SK-N-DZ (cell line): ENCODE data around the gene KRTAP4-9.
"Not testable (repeated sequence)": the region's sequence is repeated elsewhere in the genome, so short reads cannot be mapped to it uniquely, and the experiment has no call there.

Experiments
- DNase-seq: peaks from one replicate; pipeline ENCODE4 v3.0.0-alpha.2; 2015; ENCODE audit warnings: low spot score

The KRTAP4-9 gene

DNA sequence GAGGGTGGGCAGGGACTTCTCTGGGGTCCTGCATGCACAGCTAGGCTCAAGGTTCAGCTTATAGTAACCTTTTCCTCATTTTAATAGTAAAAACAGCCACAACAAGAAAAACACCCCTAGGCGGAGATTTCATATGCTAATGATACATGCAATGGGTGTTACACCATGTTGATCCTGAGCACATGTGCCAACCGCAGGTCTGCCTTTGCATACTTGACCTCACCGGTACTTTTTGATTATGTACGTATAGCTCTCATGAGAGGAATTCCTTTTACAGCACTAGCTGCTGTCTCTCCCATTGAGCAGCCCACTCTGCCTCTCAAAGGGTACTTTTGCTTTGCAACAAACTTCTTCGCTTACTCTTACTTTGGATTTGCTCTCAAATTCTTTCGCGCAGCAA, 9.1 kb upstream of the KRTAP4-9 start:
- DNase-seq: no peak

DNA sequence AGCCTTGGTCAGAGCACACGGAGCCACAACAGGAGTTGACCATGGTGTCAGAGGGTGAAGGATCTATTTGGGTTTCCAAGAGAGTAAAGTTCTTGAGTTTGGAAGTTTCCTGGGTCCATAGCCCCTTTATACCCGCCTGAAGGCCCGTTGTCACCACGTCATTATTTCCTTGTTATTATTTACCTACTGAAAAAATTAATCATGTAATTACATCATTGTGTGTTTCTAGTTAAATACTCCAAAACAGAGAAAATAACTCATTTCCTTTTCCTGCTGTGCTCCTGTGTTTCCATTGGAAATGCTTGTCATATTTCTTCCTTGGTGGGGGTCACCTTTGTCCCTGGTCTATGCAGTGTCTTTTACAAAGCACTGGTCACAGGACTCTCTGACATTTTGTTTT, 7.1 kb upstream of the KRTAP4-9 start, which contains the start of gene KRTAP4-8:
Gene KRTAP4-8, minus strand, starts transcription at position 101 of the 400 bp plus-strand sequence. Its CDS starts 58 bp downstream, at position 43.
- no peak for DNase-seq

DNA sequence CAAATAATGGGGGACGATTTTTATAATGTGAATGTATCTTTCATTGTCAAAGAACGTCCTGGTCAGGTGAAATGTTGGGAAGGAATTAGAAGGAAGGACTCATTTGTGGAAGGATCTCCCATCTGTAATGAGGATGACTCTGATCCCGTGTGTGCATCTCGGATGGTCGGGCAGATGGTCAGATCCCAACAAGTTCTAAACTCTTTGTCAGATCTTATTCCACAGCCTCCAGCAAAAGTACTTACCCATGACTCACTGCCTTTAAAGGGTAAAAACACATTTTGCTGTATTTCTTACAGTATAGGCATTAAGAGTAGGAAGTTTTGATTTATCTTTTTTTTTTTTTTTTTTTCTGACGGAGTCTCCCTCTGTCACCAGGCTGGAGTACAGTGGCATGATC, 6.7 kb upstream of the KRTAP4-9 start:
- DNase-seq: no peak

DNA sequence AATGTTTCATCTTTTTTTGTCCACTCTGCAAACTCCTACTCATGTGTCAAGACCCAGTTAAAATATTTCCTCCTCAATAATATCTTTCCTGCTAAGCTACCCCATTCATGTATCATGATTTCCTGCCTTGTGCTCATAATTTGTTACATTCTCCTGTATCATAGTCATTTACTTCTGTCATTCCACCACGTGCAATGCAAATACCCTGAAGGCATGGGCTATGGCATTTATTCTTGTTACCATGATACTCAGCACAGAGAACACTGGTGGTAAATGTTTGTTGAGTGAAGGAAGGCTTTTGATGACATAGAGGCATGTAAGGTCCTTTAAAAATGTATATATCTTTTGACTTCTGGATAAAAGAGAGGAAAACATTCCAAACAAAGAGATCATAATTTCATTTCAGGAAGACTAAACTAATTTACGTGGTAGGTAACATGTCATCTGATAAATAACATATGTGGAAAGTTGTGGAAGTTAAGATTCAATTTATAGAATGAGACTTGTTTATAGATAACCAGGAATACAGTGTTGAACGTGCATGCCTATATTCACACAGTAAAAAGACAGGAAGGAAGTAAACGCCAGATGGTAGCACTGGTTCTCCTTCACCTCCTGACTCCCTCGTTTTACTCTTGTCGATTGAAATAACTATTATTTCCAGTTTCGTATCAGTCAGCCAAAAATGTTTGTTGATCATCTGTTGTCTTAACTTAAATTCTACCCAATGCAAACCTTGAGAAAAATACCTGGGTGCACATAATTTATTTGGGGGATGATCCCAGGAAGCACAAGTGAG, 5.3 kb upstream of the KRTAP4-9 start:
- DNase-seq: not testable (repeated sequence)

DNA sequence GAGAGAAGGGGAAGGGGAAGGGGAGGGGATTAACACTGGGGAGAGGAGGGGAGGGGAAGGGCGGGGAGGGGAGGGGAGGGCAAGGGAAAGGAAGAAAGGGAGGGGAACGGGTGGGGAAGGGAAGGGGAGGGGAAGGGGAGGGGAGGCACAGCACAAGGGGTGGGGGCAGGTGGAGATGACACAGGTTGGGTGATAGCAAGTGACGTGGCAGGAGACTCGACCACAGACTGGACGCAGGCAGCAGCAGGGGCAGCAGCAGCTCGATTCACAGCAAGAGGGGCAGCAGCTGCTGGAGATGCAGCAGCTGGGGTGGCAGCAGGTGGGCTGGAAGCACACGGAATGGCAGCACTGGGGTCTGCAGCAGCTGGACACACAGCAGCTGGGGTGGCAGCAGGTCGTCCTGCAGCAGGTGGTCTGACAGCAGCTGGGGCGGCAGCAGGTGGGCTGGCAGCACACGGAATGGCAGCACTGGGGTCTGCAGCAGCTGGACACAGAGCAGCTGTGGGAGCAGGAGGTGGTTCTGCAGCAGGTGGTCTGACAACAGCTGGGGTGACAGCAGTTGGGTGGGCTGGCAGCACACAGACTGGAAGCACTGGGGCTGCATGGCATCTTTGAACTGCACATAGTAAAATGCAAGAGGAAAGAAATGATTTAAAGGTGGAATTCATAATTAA, 3.5 kb upstream of the KRTAP4-9 start, which contains the start of gene KRTAP4-16:
Gene KRTAP4-16, minus strand, starts transcription at position 624 of the 674 bp plus-strand sequence. Its CDS starts 0 bp downstream, at position 624.
- no peak for DNase-seq

DNA sequence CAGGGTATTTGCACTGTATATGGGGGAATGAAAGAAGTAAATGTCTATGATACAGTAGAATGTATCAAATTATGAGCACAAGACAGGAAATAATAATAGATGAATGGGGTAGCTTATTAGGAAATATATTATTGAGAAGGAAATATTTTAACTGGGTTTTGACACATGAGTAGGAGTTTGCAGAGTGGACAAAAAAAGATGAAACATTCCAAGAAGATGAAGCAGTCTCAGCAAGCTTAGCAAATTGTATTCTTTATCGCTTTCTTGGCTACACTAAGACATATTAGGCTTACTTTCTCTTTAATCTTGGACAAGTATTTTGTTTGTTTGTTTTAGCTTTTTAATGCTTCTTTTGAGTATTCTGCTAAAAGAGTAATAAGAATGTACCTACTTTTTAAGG, 1.3 kb upstream of the KRTAP4-9 start:
- DNase-seq: no peak

DNA sequence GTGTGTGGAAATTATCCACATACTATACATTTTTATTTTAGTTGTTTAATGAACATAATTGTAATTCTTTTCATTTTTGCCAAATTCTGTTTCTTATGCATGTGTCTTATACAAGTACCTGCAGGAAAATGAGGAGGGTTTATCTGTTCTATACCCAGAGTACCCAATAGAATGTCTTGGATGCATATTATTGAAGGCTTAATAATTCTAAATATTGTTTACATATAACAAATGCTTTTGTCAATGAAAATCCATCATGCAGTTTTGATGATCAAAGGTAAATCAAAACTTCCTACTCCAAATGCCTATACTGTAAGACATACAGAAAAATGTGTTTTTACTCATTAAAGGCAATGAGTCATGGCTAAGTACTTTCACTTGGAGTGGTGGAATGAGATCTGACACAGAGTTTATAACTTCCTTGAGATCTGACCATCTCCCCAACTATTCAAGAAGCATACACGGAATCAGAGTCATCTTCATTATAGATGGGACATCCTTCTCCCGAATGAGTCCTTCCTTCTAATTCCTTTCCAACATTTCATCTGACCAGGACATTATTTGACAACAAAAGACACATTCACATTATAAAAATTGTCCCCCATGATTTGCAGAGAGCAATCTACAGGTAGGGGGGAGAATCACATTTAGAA, 677 bp upstream of the KRTAP4-9 start:
- not testable (repeated sequence) for DNase-seq

DNA sequence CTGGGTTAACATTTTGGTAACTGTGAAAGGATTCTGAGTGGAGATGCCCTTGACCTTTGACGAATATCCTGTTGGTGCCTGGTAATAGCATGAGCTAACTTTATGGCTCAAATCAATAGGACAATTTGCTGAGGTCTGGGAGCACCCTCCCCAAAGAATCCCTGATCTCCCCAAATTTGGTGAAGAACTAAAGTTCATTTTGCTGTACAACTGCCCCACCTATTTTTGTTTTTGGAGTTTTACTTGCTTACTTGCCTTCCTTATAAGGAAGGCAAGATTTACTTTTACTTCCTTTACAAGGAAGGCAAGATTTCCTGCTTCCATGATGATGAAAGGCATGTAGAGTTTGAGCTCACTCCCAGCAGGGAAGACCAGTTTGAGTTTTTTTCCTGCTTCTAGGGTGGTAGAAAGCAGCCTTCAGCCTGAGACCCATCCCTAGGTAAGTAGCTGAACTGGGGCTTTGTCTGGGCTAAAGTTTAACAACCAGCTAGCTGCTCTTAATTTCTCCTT, 2.8 kb downstream of the KRTAP4-9 start:
- no peak for DNase-seq

DNA sequence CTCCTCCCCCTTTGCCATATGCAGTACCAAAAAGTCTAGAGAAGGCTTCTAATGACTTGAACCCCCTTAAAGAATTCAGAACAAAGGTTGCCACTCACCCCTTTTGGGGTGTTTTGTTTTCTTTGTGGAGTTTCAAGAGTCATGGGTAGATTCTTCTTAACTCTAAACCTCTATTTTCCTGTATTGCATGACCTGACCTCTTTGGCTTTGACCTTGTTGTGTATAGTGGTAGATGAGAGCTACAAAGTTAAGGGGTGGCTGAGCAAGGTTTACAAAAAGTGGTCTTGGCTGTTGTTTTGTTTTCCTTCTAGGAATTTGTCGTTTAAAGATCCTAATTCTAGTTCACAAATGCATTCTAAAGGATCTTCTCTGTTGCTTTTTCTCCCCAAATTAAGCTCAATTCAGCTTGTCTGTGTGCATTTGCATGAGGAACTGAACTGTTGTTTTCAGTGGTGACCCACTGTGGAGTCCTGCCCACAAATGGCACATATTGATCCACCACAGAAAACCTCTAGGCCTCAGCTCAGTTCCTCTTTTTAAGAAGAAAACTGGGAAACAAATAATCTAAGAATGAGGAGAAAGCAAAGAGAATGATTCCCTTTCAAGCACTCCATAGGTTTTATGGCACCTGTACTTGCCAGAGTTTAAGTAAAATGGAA, 3.7 kb downstream of the KRTAP4-9 start:
- DNase-seq: not testable (repeated sequence)

DNA sequence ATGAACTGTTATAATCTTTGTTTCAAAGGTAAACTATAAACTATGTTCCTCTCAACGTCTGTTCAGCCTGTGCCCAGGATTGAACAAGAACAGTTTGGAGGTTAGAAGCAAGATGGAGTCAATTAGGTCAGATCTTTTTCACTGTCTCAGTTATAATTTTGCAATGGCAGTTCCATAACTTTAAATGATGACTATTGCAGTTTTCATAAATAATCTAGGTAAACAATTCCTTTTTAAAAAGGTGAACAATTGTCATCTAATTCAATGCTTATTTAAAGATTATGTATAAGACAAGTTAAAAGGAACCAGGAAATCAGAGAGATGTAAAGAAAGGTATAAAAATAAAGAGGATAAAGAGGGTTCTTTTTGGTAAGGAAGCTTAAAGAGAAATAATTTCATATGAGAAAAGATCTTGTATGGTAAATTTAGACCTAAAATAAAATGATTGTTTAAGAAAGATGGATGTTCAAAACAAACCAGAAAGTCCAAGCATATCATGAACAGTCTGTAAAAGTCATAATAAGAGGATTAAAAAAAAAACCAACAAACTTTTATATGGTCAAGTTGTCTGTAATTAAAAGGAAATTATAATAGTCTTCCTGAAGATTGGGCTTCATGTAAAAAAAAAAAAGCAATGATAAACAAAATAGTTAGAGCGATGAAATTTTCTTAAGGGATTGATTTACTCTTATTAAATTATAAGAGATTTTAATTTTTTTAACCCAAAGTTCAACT, 6.1 kb downstream of the KRTAP4-9 start:
- no peak for DNase-seq

DNA sequence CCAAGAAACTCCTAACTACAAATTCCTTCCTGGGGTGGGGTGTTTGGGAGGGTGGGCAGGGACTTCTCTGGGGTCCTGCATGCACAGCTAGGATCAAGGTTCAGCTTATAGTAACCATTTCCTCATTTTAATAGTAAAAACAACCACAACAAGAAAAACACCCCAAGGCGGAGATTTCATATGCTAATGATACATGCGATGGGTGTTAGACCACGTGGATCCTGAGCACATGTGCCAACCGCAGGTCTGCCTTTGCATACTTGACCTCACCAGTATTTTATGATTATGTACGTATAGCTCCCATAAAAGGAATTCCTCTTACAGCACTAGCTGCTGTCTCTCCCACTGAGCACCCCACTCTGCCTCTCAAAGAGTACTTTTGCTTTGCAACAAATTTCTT, 11.1 kb downstream of the KRTAP4-9 start:
- no peak for DNase-seq

DNA sequence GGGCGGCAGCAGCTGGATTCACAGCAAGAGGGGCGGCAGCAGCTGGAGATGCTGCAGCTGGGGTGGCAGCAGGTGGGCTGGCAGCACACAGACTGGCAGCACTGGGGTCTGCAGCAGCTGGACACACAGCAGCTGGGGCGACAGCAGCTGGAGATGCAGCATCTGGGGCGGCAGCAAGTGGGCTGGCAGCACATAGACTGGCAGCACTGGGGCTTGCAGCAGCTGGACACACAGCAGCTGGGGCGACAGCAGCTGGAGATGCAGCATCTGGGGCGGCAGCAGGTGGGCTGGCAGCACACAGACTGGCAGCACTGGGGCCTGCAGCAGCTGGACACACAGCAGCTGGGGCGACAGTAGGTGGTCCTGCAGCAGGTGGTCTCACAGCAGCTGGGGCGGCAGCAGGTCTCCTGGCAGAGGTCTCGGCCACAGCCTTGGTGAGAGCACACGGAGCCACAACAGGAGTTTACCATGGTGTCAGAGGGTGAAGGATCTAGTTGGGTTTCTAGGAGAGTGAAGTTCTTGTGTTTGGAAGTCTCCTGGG, 12.7 kb downstream of the KRTAP4-9 start, which contains the start of gene KRTAP4-11:
Gene KRTAP4-11, minus strand, starts transcription at position 528 of the 541 bp plus-strand sequence. Its CDS starts 58 bp downstream, at position 470.
- not testable (repeated sequence) for DNase-seq

DNA sequence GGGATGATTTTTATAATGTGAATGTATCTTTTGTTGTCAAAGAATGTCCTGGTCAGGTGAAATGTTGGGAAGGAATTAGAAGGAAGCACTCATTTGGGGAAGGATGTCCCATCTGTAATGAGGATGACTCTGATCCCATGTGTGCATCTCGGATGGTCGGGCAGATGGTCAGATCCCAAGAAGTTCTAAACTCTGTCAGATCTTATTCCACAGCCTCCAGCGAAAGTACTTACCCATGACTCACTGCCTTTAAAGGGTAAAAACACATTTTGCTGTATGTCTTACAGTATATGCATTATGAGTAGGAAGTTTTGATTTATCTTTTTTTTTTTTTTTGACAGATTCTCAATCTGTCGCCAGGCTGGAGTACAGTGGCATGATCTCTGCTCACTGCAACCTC, 13.5 kb downstream of the KRTAP4-9 start:
- DNase-seq: no peak

DNA sequence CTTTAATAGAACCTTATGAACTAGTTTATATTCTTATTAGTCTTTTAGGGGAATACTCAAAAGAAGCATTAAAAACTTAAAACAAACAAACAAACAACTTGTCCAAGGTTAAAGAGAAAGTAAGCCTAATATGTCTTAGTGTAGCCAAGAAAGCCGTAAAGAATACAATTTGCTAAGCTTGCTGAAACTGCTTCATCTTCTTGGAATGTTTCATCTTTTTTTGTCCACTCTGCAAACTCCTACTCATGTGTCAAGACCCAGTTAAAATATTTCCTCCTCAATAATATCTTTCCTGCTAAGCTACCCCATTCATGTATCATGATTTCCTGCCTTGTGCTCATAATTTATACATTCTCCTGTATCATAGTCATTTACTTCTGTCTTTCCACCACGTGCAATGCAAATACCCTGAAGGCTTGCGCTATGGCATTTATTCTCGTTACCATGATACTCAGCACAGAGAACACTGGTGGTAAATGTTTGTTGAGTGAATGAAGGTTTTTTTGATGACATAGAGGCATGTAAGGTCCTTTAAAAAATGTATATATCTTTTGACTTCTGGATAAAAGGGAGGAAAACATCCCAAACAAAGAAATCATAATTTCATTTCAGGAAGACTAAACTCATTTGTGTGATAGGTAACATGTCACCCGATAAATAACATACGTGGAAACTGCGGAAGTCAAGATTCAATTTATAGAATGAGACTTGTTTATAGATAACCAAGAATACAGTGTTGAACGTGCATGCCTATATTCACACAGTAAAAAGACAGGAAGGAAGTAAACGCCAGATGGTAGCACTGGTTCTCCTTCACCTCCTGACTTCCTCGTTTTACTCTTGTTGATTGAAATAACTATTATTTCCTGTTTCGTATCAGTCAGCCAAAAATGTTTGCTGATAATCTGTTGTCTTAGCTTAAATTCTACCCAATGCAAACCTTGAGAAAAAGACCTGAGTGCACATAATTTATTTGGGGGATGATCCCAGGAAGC, 14.8 kb downstream of the KRTAP4-9 start:
- DNase-seq: not testable (repeated sequence)

DNA sequence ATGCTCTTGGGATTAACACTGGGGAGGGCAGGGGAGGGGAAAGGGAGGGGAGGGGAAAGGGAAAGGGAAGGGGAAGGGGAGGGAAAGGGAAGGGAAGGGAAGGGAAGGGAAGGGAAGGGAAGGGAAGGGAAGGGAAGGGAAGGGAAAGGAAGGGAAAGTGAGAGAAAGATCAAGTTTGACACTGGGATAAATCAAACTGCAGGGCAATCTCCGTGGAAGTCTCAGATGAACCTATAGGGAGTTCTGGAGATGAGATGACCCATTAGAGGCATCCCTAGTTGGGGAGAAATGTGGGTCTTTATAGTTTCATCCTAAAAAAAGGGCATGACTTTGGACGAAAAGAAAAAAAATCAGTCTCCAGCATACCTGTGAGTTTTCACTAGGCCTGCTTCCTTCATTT, 16.6 kb downstream of the KRTAP4-9 start:
- no peak for DNase-seq

DNA sequence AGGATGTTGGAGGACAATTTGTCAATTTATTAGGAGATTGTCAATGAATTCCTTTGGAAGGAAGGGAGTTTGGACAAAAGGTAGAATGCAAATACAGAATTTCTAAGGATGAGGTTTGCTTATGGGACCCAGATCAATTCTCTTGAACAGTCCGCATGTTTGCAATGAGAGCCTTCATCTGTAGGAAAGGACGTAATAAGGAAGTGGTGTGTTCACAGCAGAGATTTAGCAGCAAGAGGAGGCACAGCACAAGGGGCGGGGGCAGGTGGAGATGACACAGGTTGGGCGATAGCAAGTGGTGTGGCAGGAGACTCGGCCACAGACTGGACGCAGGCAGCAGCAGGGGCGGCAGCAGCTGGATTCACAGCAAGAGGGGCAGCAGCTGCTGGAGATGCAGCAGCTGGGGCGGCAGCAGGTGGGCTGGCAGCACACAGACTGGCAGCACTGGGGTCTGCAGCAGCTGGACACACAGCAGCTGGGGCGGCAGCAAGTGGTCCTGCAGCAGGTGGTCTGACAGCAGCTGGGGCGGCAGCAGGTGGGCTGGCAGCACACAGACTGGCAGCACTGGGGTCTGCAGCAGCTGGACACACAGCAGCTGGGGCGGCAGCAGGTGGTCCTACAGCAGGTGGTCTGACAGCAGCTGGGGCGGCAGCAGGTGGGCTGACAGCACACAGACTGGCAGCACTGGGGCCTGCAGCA, 18.3 kb downstream of the KRTAP4-9 start:
- not testable (repeated sequence) for DNase-seq

DNA sequence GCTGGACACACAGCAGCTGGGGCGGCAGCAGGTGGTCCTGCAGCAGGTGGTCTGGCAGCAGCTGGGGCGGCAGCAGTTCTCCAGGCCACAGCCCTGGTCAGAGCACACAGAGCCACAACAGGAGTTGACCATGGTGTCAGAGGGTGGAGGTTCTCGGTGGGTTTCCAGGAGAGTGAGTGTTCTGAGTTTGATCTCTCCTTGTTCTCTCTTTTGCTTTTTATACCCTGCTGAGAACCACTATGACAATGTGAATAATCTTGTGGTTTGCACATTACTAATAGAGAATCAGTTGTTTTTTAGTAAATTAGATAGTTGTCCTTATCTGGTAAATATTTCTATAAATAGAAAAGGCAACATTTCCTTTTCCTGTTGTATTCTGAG, 18.8 kb downstream of the KRTAP4-9 start, which contains the start of gene KRTAP4-12:
Gene KRTAP4-12, minus strand, starts transcription at position 192 of the 381 bp plus-strand sequence. Its CDS starts 60 bp downstream, at position 132.
- DNase-seq: not testable (repeated sequence)

DNA sequence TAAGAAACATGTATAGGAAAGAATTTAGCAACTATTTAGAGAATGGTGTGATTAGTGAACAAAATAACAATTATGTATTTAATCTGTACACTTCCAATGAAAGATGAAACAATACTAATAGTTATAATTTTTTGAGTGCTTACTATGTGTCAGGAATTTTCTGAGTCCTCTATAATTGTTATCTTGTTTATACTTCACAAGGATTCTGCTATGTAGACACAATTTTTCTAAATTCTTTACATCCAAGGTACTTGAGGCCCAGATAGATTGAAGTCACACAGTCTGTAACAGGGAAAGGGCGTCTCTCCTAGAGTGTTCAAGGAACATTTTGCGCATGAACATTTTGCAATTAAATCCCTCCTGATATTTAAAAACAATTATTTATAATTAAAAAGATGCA, 19.9 kb downstream of the KRTAP4-9 start:
- no peak for DNase-seq
